Activated T-helper 17 cell treated with anti-CD3 and anti-CD28 coated beads, Interleukin-2, amount 50 U/mL, for 72 hours (primary cell): ENCODE data around the gene COG3. TPM values are rescaled to one million over a fixed set of nuclear protein-coding genes. Genes with fewer than 3 reads are reported as not detected.
"Not testable (repeated sequence)": the region's sequence is repeated elsewhere in the genome, so short reads cannot be mapped to it uniquely, and the experiment has no call there.

Experiments used
- ATAC-seq: fragments of 150-1000 bp; cut with Tn5 transposase; replicated peaks from 2 replicates; pipeline ENCODE4 v1.10.0; 2021; ENCODE audit warnings: mild to moderate bottlenecking, moderate library complexity
- H3K27ac Mint-ChIP-seq: one replicate; pipeline ENCODE4 v1.8.0; 2022; ENCODE audit warnings: mixed read lengths
- H3K27me3 Mint-ChIP-seq: one replicate; pipeline ENCODE4 v1.8.0; 2022; ENCODE audit warnings: mixed read lengths
- H3K36me3 Mint-ChIP-seq: one replicate; pipeline ENCODE4 v1.8.0; 2022; ENCODE audit warnings: low read depth, mild to moderate bottlenecking, mixed read lengths
- H3K4me1 Mint-ChIP-seq: one replicate; pipeline ENCODE4 v1.8.0; 2022; ENCODE audit warnings: mixed read lengths
- H3K4me3 Mint-ChIP-seq: one replicate; pipeline ENCODE4 v1.8.0; 2022; ENCODE audit warnings: mild to moderate bottlenecking, mixed read lengths
- H3K9me3 Mint-ChIP-seq: one replicate; pipeline ENCODE4 v1.8.0; 2022; ENCODE audit warnings: mixed read lengths
- total RNA-seq, 2 donors: library from RNA; stranded (reverse); gene quantifications; one replicate each; pipeline ENCODE4 v1.2.3, GENCODE V29; 2022

COG3 gene, protein sequence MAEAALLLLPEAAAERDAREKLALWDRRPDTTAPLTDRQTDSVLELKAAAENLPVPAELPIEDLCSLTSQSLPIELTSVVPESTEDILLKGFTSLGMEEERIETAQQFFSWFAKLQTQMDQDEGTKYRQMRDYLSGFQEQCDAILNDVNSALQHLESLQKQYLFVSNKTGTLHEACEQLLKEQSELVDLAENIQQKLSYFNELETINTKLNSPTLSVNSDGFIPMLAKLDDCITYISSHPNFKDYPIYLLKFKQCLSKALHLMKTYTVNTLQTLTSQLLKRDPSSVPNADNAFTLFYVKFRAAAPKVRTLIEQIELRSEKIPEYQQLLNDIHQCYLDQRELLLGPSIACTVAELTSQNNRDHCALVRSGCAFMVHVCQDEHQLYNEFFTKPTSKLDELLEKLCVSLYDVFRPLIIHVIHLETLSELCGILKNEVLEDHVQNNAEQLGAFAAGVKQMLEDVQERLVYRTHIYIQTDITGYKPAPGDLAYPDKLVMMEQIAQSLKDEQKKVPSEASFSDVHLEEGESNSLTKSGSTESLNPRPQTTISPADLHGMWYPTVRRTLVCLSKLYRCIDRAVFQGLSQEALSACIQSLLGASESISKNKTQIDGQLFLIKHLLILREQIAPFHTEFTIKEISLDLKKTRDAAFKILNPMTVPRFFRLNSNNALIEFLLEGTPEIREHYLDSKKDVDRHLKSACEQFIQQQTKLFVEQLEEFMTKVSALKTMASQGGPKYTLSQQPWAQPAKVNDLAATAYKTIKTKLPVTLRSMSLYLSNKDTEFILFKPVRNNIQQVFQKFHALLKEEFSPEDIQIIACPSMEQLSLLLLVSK
- 10 to 100 TPM; 22.5 to 24.4 TPM for total RNA-seq

DNA sequence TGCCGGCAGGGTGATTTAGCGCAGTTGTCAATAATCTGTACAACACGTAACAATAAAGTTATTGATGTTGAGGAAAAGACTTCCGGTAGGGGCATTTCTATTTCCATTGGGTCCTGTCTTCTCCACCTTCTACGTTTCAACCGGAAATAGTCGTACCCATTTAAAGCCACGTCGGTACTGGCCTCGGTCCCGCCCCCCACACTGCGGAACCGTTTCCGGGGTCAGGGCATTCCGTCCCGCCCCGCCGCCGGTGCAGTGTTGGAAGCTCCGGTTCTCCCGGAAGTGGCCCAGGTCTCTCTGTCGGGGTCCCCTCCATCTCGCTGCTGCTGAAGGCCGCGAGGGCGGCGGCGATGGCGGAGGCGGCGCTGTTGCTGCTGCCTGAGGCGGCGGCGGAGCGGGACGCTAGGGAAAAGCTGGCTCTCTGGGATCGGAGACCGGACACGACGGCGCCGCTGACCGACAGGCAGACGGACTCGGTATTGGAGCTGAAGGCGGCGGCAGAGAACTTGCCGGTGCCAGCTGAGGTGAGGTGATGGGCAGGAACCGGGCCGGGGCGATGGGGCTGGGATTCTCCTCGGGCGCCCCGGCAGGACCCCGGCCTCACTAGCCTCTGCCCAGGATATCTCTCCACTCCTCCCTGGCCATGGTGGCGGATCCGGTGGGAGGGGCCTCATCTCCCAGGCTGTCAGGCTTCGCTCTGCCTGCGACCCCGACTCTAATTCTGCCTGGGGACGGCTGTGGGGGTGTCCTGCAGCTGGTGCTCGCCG is at the start of gene COG3:
Gene COG3, plus strand, starts transcription at position 253 of the 767 bp plus-strand sequence. Its CDS starts 98 bp downstream, at position 351.
- peaks cover 18% of the 10 kb centered on the region for H3K36me3 Mint-ChIP-seq
- ATAC-seq = peak; percentile 98
- peak within 1 kb of the TSS; percentile 96 for H3K27ac Mint-ChIP-seq
- peaks cover 28% of the 10 kb centered on the region for H3K4me1 Mint-ChIP-seq
- no peaks in the 10 kb centered on the region for H3K27me3 Mint-ChIP-seq
- no peaks in the 10 kb centered on the region for H3K9me3 Mint-ChIP-seq
- H3K4me3 Mint-ChIP-seq = peak within 1 kb of the TSS; percentile 97

DNA sequence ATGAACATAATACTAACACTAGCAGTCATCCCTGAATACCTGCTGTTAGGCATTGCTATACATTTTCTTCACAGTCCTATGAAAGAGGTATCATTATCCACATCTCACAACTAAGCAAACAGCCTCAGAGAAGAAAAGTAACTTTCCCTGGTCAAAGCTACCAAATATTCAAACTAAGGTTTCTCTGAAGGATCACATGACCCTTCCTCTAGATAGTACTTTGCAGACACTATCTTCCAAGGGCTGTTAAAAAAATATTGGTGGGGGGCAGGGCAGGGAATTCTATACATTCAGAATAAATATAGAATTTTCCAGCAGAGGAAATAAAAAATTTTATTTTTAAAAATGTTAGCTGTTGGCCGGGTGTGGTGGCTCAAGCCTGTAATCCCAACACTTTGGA is 49.6 kb upstream of the COG3 start:
- H3K4me3 Mint-ChIP-seq = no peak overlapping the region
- H3K9me3 Mint-ChIP-seq = no peaks in the 10 kb centered on the region
- no peak for ATAC-seq
- H3K4me1 Mint-ChIP-seq = peaks cover 20% of the 10 kb centered on the region
- no peak overlapping the region for H3K27ac Mint-ChIP-seq
- H3K27me3 Mint-ChIP-seq = no peaks in the 10 kb centered on the region
- H3K36me3 Mint-ChIP-seq = peaks cover 19% of the 10 kb centered on the region

DNA sequence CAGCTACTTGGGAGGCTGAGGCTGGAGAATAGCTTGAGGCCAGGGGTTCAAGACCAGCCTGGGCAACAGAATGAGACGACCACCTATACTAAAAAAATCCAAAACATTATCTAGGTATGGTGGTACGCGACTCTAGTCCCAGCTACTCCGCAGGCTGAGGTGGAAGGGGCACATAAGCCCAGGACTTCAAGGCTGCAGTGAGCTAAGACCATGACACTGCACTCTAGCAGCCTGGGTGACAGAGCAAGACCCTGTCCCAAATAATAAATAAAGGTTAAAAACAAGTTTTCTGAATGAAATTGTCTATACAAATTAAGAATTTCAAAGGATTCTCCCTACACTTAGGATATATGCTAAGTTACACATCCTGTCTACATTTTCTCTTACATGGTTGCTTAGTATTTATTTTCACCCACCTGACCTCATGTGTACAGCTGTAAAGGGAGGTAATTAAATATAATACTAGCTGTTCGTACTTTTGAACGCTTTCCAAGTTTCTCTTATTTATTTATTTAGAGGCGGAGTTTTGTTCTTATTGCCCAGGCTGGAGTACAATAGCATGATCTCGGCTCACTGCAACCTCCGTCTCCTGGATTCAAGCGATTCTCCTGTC is 48.1 kb upstream of the COG3 start:
- peak overlapping the region; percentile 98 for H3K27ac Mint-ChIP-seq
- peaks cover 16% of the 10 kb centered on the region for H3K4me1 Mint-ChIP-seq
- peaks cover 7% of the 10 kb centered on the region for H3K36me3 Mint-ChIP-seq
- H3K27me3 Mint-ChIP-seq = no peaks in the 10 kb centered on the region
- H3K9me3 Mint-ChIP-seq = no peaks in the 10 kb centered on the region
- H3K4me3 Mint-ChIP-seq = peak overlapping the region; percentile 99
- no peak for ATAC-seq

DNA sequence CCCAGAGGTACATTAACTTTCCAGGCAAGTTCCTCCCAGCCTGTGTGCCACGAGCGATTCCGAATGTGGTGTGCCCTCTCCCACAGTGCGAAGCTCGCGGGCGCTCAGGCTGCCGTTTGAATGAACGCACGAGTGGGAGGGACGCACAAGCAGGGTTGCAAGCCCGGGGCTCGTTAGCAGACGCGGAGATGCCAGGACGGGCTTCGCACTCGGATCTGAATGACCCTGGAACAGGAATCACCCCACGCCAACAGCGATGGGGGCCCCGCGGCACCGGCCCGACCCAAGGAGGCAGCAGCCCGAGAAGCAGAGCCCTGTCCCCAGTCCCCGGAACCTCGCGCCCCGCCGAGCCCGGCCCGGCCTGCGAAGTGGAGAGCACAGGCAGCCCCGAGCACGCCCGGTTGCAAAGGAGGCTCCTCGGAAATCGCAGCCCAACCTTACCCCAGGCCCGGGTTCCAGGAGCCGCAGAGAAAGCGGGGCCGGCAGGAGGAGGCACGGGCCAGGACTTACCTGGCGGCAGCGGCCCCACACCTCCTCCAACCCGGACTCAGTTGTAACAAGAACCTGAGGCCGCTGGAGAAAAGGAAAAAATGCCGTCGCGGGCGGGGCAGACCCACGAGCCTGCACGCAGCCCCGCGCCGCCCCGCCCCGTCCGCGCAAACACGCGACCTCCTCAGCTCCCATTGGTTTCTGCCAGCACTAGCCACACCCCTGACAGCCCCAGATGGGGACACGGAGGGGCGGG is 46.8 kb upstream of the COG3 start, which contains the start of gene SLC25A30:
Gene SLC25A30, minus strand, starts transcription at position 584 of the 745 bp plus-strand sequence. CDS start 6,948 bp downstream, outside the sequence.
- no peaks in the 10 kb centered on the region for H3K9me3 Mint-ChIP-seq
- H3K4me3 Mint-ChIP-seq = peak within 1 kb of the TSS; percentile 99
- H3K36me3 Mint-ChIP-seq = peaks cover 7% of the 10 kb centered on the region
- ATAC-seq = peak; percentile 96
- peaks cover 16% of the 10 kb centered on the region for H3K4me1 Mint-ChIP-seq
- no peaks in the 10 kb centered on the region for H3K27me3 Mint-ChIP-seq
- H3K27ac Mint-ChIP-seq = peak within 1 kb of the TSS; percentile 98

DNA sequence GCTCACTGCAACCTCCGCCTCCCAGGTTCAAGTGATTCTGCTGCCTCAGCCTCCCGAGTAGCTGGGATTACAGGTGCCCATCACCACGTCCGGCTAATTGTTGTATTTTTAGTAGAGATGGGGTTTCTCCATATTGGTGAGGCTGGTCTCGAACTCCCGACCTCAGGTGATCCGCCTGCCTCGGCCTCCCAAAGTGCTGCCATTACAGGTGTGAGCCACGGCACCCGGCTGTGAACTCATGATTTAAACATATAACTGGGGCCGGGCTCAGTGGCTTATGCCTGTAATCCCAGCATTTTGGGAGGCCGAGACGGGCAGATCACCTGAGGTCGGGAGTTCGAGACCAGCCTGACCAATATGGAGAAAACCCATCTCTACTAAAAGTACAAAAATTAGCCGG is 45.4 kb upstream of the COG3 start:
- ATAC-seq, H3K9me3 Mint-ChIP-seq, H3K27me3 Mint-ChIP-seq, H3K27ac Mint-ChIP-seq, H3K4me3 Mint-ChIP-seq, H3K36me3 Mint-ChIP-seq: not testable (repeated sequence)
- H3K4me1 Mint-ChIP-seq = peaks cover 16% of the 10 kb centered on the region

DNA sequence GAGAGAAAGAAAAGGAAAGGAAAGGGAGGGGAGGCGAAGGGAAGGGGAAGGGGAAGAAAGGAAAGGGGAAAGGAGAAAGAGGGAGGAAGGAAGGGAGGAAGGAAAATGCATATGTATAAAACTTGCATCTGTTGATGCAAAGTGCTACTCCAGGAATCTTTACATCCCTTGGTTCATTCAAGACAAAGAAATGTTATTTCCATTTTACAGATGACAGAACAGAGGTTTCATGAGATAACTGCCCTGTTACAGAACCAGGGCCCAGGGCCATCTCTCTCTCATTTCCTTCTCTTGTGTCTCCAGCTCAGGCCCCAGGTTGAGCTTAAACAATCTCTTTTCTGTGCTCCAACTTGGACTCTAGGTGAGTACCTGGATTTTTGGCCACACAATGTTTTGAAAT is 44.8 kb upstream of the COG3 start:
- no peak overlapping the region for H3K27ac Mint-ChIP-seq
- H3K4me1 Mint-ChIP-seq = peaks cover 11% of the 10 kb centered on the region
- H3K9me3 Mint-ChIP-seq = no peaks in the 10 kb centered on the region
- H3K36me3 Mint-ChIP-seq = peaks cover 7% of the 10 kb centered on the region
- ATAC-seq = no peak
- no peak overlapping the region for H3K4me3 Mint-ChIP-seq
- no peaks in the 10 kb centered on the region for H3K27me3 Mint-ChIP-seq

DNA sequence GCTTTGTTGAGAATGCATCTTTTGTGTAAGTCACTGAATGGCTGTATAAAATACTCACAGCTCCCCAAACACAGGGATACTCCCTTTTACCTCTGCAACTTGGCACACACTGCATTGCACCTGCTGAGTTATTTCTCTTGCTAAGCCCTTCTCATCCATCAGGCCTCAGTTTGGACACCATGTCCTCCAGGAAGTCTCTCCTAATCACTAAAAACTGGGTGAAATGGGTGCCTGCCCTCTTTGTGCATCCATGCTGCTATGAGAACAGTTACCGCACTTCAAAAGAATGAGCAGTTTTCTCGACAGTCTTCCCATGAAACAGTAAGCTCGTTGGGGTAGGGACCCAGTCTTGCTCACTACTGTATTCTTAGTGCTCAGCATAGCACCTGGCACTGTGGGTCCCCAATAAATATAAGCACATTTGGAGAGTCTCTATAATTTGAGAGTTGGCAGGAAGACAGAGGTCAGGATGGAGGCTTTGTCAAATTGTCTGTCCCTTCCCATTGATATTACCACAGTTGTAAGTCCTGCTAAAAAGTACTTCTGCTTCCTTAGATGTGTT is 41.9 kb upstream of the COG3 start:
- H3K4me1 Mint-ChIP-seq = no peaks in the 10 kb centered on the region
- no peaks in the 10 kb centered on the region for H3K36me3 Mint-ChIP-seq
- no peak overlapping the region for H3K4me3 Mint-ChIP-seq
- no peak overlapping the region for H3K27ac Mint-ChIP-seq
- no peaks in the 10 kb centered on the region for H3K27me3 Mint-ChIP-seq
- no peak for ATAC-seq
- H3K9me3 Mint-ChIP-seq = no peaks in the 10 kb centered on the region

DNA sequence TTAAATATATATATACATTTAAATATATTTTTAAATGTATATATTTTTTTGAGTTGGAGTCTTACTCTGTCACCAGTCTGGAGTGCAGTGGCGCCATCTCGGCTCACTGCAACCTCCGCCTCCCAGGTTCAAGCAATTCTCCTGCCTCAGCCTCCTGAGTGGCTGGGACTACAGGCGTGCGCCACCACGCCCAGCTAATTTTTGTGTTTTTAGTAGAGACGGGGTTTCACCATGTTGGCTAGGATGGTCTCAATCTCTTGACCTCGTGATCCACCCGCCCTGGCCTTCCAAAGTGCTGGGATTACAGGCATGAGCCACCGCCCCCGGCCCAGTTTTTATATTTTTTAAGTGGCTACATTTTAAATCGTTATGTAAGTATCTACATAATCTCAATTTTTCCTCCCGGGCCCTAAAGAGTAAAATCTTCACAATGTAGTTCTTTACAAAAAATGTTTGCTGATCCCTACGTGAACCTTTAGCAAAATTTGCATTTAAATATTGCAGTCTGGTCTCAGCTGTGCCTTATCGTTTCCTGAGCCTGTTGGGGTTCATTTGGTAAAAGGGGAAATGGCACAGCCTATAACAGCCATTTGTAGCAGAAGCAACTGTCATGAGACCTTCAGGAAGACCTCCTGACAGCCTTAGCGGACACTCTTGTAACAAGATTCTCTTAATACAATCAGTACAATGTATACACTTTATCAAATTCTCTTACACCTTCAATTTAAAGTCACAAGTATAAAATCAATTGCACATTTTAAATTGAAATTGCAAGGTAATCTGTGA is 38.5 kb upstream of the COG3 start:
- H3K4me1 Mint-ChIP-seq, H3K27ac Mint-ChIP-seq, H3K9me3 Mint-ChIP-seq, ATAC-seq, H3K27me3 Mint-ChIP-seq, H3K4me3 Mint-ChIP-seq, H3K36me3 Mint-ChIP-seq: not testable (repeated sequence)

DNA sequence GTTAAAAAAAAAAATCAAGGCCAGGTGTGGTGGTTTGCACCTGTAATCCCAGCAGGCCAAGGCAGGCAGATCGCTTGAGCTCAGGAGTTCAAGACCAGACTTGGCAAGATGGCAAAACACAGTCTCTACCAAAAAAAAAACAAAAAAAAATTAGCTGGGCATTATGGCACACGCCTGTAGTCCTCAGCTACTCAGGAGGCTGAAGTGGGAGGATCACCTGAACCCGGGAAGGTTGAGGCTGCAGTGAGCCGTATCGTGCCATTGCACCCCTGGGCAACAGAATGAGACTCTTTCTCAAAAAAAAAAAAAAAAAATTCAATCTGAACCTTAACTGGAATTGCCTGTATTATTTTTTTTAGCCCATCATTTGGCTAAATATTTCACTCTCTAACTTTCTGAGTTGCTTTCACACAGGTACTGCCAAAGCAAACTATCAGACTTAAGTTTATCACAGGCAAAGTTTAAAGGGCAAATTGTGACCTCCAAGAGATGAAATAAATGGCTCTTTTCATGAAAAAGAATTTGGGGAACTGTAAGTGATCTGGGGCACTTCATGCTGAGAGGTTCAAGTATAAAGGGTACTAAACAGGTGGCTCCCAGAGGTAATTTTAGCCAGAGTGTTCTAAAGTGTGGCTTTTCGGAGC is 31.9 kb upstream of the COG3 start:
- no peaks in the 10 kb centered on the region for H3K4me1 Mint-ChIP-seq
- H3K27ac Mint-ChIP-seq = no peak overlapping the region

DNA sequence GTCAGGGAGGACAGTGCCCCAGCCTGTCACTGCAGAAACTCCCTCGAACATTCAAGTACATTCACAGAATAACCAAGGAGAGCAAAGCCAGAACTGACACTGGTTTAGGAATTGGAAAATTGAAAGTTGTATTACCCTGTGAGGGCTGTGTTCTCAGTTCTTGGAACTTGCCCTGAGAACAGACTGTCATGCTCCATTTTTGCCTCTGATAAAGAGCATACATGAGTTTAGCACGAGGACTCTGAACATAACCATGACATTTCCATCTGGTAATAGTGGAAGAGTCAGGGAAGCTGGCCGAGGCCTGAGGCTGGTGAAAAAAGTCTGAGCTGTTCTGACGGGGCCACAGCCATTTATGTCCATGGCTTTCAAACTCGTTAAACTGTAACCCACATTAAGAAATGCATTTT is 31.4 kb upstream of the COG3 start:
- no peak overlapping the region for H3K27ac Mint-ChIP-seq
- H3K27me3 Mint-ChIP-seq = no peaks in the 10 kb centered on the region
- ATAC-seq = no peak
- H3K9me3 Mint-ChIP-seq = no peaks in the 10 kb centered on the region
- no peaks in the 10 kb centered on the region for H3K4me1 Mint-ChIP-seq
- no peaks in the 10 kb centered on the region for H3K36me3 Mint-ChIP-seq
- no peak overlapping the region for H3K4me3 Mint-ChIP-seq

More for the DNA sequence above, 31.9 kb upstream of the COG3 start:
- no peaks in the 10 kb centered on the region for H3K9me3 Mint-ChIP-seq
- H3K4me3 Mint-ChIP-seq = no peak overlapping the region
- ATAC-seq = no peak
- H3K27me3 Mint-ChIP-seq = no peaks in the 10 kb centered on the region
- no peaks in the 10 kb centered on the region for H3K36me3 Mint-ChIP-seq

DNA sequence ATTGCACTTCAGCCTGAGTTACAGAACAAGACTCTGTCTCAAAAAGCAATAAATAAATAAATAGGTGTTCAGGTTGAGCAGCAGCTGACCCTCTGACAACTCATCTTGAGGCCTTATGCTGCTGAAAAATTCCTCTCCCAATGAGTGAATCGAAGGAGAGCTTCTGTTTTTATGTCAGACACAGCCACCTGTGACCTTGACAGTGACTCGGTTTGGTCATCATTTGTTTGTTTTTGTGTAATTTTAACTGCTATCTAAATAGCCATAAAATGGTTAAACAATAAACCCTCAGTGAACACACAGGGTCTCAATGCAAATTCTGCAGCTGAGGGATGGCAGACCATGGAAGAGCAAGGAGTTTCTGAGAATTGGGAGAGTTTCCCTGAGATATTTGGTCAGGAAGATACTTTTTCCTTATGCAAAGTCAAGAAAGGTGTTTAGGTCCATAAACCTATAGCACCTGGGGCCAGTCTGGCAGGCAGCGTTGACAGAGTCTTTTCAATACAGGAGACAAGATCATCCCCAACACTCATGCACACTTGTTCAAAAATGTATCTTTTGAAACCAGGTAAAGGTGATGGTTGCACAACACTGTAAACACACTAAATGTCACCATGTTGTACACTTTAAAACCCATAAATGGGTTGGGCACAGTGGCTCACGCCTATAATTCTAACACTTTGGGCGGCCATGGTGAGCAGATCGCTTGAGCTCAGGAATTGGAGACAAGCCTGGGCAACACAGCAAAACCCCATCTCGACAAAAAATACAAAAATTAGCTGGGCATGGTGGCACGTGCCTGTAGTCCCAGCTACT is 30.0 kb upstream of the COG3 start:
- H3K4me3 Mint-ChIP-seq = no peak overlapping the region
- H3K27me3 Mint-ChIP-seq = no peaks in the 10 kb centered on the region
- H3K4me1 Mint-ChIP-seq = no peaks in the 10 kb centered on the region

DNA sequence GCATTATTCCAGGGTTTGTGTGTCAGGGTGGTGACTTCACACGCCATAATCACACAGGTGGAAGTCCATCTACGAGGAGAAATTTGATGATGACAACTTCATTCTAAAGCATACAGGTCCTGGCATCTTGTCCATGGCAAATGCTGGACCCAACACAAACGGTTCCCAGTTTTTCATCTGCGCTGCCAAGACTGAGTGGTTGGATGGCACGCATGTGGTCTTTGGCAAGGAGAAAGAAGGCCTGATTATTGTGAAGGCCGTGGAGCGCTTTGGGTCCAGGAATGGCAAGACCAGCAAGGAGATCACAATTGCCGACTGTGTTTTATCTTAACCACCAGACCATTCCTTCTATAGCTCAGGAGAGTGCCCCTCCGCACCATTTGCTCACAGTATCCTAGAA is 28.4 kb upstream of the COG3 start:
- Mint-ChIP-seq H3K4me1 (no peaks in the 10 kb centered on the region), H3K4me3 (no peak overlapping the region), H3K27me3 (no peaks in the 10 kb centered on the region), H3K27ac (no peak overlapping the region), H3K9me3 (no peaks in the 10 kb centered on the region), H3K36me3 (no peaks in the 10 kb centered on the region)
- ATAC-seq = no peak

More for the DNA sequence above, 30.0 kb upstream of the COG3 start:
- H3K27ac Mint-ChIP-seq = no peak overlapping the region
- H3K9me3 Mint-ChIP-seq = no peaks in the 10 kb centered on the region
- no peak for ATAC-seq
- no peaks in the 10 kb centered on the region for H3K36me3 Mint-ChIP-seq
